ENCODE measurements around the gene SMIM11. TPM values are rescaled to one million over a fixed set of nuclear protein-coding genes. Genes with fewer than 3 reads are reported as not detected.

Gene SMIM11
- total and polyA plus RNA-seq, 2 donors (not counting 1 experiment from before 2014, with no cell fraction given), result 10.3 to 10.6 TPM

DNA sequence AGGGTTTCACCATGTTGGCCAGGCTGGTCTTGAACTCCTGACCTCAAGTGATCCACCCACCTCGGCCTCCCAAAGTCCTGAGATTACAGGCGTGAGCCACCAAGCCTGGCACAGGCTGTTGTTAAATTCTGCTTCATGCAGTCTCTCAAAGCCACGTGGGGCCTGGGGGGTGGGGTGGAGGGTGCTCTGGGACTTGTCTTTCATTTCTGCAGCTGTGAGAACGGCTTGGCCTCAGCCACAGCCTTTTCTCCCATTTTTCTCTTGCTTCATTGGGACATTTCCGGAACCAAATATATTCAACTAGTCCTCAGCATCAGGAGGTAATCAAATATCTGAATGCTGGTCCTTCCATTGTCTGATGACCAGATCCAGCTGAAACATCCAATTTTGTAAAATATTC, 39.1 kb upstream of the SMIM11 start:
- Mint-ChIP-seq H3K27me3 (peaks cover 24% of the 10 kb centered on the region), H3K27ac (no peak overlapping the region), H3K4me1 (no peaks in the 10 kb centered on the region), H3K9me3 (ENCODE audit: insufficient read depth) (no peaks in the 10 kb centered on the region), H3K4me3 (no peak overlapping the region)
- no peak for TF ChIP-seq EZH2 (IDR thresholded peaks at IDR 0.05; ENCODE audit: borderline replicate concordance, insufficient read depth, low read depth, low read length, poor library complexity, severe bottlenecking)
- TF ChIP-seq, protein P1, sequence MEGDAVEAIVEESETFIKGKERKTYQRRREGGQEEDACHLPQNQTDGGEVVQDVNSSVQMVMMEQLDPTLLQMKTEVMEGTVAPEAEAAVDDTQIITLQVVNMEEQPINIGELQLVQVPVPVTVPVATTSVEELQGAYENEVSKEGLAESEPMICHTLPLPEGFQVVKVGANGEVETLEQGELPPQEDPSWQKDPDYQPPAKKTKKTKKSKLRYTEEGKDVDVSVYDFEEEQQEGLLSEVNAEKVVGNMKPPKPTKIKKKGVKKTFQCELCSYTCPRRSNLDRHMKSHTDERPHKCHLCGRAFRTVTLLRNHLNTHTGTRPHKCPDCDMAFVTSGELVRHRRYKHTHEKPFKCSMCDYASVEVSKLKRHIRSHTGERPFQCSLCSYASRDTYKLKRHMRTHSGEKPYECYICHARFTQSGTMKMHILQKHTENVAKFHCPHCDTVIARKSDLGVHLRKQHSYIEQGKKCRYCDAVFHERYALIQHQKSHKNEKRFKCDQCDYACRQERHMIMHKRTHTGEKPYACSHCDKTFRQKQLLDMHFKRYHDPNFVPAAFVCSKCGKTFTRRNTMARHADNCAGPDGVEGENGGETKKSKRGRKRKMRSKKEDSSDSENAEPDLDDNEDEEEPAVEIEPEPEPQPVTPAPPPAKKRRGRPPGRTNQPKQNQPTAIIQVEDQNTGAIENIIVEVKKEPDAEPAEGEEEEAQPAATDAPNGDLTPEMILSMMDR (IDR thresholded peaks at IDR 0.05), result no peak
- no peak overlapping the region for H2AFZ ChIP-seq (ENCODE audit: insufficient read depth, low read depth, low read length, poor library complexity, severe bottlenecking)
- intact Hi-C loops (cut with micrococcal nuclease), result no loop called here
- no peak overlapping the region for H3K27ac ChIP-seq (ENCODE audit: low read length in 2 of 2)
- no peaks in the 10 kb centered on the region for H3K4me1 ChIP-seq (ENCODE audit: control insufficient read depth in 2 of 2, insufficient read depth in 2 of 2, low read length in 2 of 2)
- no peaks in the 10 kb centered on the region for H3K36me3 ChIP-seq (replicated peaks in 1 of 2; ENCODE audit: control extremely low read depth in 1 of 2, control insufficient read depth in 1 of 2, extremely low read depth in 1 of 2, insufficient read depth in 2 of 2, low read length in 1 of 2)
- H3K27me3 ChIP-seq (replicated peaks in 1 of 4; ENCODE audit: control extremely low read depth in 1 of 4, control insufficient read depth in 3 of 4, insufficient read depth in 4 of 4, low read length in 3 of 4), result peaks cover 0 to 4% (median 0%) of the 10 kb centered on the region in 4 experiments
- ChIA-PET CTCF (interaction anchor here (2.0 to 2.8 kb wide), 2 partner anchors 12 to 412 kb away, joined by 8 to 9 read pairs; no protein-coding TSS in a partner anchor), POLR2A (no interaction called here)
- DNase-seq (no peak), ATAC-seq (ENCODE audit: low read depth) (no peak)
- no peak overlapping the region for H3K9ac ChIP-seq (ENCODE audit: low read length)
- no peak overlapping the region for H3K4me2 ChIP-seq (replicated peaks; ENCODE audit: low read depth, low read length, poor library complexity, severe bottlenecking)
- no peaks in the 10 kb centered on the region for H4K20me1 ChIP-seq (ENCODE audit: control insufficient read depth, insufficient read depth, low read length, poor library complexity, severe bottlenecking)
- no peaks in the 10 kb centered on the region for H3K79me2 ChIP-seq (ENCODE audit: control insufficient read depth, insufficient read depth, low read length)
- H3K4me3 ChIP-seq (ENCODE audit: control extremely low read depth in 1 of 5, extremely low read depth in 1 of 5, insufficient read depth in 1 of 5, low read depth in 2 of 5, low read length in 4 of 5), result no peak overlapping the region
- no peaks in the 10 kb centered on the region for H3K9me3 ChIP-seq (ENCODE audit: control extremely low read depth in 1 of 3, control insufficient read depth in 2 of 3, insufficient read depth in 1 of 3, low read length in 2 of 3)
- 100% methylated on average over 1 of the region's 5 CpGs for WGBS (ENCODE audit: insufficient coverage)

DNA sequence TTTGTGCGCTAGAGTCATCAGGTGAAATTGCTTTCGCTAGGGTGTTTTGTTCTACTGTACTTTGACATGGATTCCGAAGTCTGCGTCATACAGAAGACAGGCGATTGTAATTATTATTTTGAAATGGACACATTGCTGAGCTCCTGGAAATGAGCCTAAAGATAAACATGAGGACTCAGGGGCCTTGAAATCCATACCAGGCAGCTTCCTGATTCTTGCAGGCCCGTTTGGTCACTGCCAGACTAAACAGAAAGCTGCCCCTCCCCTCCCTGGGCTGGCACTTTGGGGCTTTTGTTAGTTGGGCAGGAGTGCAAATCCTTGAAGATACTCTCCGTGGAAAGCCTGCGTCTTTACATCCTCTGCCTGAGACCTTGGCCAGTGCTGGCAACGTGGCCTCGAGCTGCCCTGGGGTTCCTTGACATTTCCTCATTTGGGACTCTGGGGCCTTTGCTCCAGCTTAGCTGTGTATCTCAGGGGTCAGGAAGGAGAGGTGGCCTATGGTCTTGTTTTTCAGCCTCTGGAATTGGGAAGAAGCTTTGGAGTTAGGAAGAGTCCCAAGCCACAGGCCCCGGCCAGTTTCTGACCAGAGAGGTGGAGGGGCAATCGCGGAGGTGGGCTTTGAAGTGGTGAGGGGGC, 38.4 kb upstream of the SMIM11 start:
- intact Hi-C loops (cut with micrococcal nuclease), result no loop called here
- Histone ChIP-seq H4K20me1 (ENCODE audit: control insufficient read depth, insufficient read depth, low read length, poor library complexity, severe bottlenecking) (no peaks in the 10 kb centered on the region), H3K4me2 (replicated peaks; ENCODE audit: low read depth, low read length, poor library complexity, severe bottlenecking) (no peak overlapping the region), H3K27me3 (replicated peaks in 1 of 4; ENCODE audit: control extremely low read depth in 1 of 4, control insufficient read depth in 3 of 4, insufficient read depth in 4 of 4, low read length in 3 of 4) (peaks cover 0 to 4% (median 0%) of the 10 kb centered on the region in 4 experiments), H3K36me3 (replicated peaks in 1 of 2; ENCODE audit: control extremely low read depth in 1 of 2, control insufficient read depth in 1 of 2, extremely low read depth in 1 of 2, insufficient read depth in 2 of 2, low read length in 1 of 2) (no peaks in the 10 kb centered on the region), H3K4me3 (ENCODE audit: control extremely low read depth in 1 of 5, extremely low read depth in 1 of 5, insufficient read depth in 1 of 5, low read depth in 2 of 5, low read length in 4 of 5) (no peak overlapping the region), H3K9ac (ENCODE audit: low read length) (no peak overlapping the region), H3K4me1 (ENCODE audit: control insufficient read depth in 2 of 2, insufficient read depth in 2 of 2, low read length in 2 of 2) (no peaks in the 10 kb centered on the region), H3K27ac (ENCODE audit: low read length in 2 of 2) (no peak overlapping the region), H3K9me3 (ENCODE audit: control extremely low read depth in 1 of 3, control insufficient read depth in 2 of 3, insufficient read depth in 1 of 3, low read length in 2 of 3) (no peaks in the 10 kb centered on the region), H3K79me2 (ENCODE audit: control insufficient read depth, insufficient read depth, low read length) (no peaks in the 10 kb centered on the region), H2AFZ (ENCODE audit: insufficient read depth, low read depth, low read length, poor library complexity, severe bottlenecking) (no peak overlapping the region)
- Mint-ChIP-seq H3K4me1 (no peaks in the 10 kb centered on the region), H3K4me3 (no peak overlapping the region), H3K27me3 (peaks cover 26% of the 10 kb centered on the region), H3K27ac (no peak overlapping the region), H3K9me3 (ENCODE audit: insufficient read depth) (no peaks in the 10 kb centered on the region)
- ATAC-seq (ENCODE audit: low read depth) (no peak), DNase-seq (no peak)
- TF ChIP-seq, protein P1 (IDR thresholded peaks at IDR 0.05), result no peak
- TF ChIP-seq EZH2 (IDR thresholded peaks at IDR 0.05; ENCODE audit: borderline replicate concordance, insufficient read depth, low read depth, low read length, poor library complexity, severe bottlenecking), result no peak
- ChIA-PET POLR2A (no interaction called here), CTCF (interaction anchor here (2.0 to 2.8 kb wide), 2 partner anchors 11 to 413 kb away, joined by 8 to 9 read pairs; no protein-coding TSS in a partner anchor)
- WGBS (ENCODE audit: insufficient coverage), result 92% methylated on average over 12 of the region's 13 CpGs

Measured in B cell (primary cell).